ENCODE measurements around the gene TECTA. TPM values are rescaled to one million over a fixed set of nuclear protein-coding genes. Genes with fewer than 3 reads are reported as not detected.

Gene TECTA
- polyA plus RNA-seq, 1 experiment: 0.76 TPM

- Histone ChIP-seq H3K4me3 (ENCODE audit: low read depth, low read length) (no peak overlapping the region), H3K27me3 (ENCODE audit: control insufficient read depth, insufficient read depth, low read length) (no peaks in the 10 kb centered on the region), H3K36me3 (ENCODE audit: control insufficient read depth, insufficient read depth, low read length) (no peaks in the 10 kb centered on the region)
- ChIA-PET CTCF (interaction anchor here (0.6 to 1.6 kb wide), 3 partner anchors 10 to 46 kb away, joined by 3 to 6 read pairs (median 4); no protein-coding TSS in a partner anchor), POLR2A (no interaction called here)
- no peak for TF ChIP-seq CTCF (IDR thresholded peaks at IDR 0.05; ENCODE audit: insufficient read depth, low read depth, low read length)
- no peak for DNase-seq (ENCODE audit: low read depth)
These were observed 139.7 kb downstream of the TECTA start for GRCh38 chr11:121240650-121241303.

Other genes starting within 250 kb of the TECTA start
- gene TBCEL, start 77.1 kb upstream of the TECTA start, polyA plus RNA-seq (2011; rRNA removed): 8.6 and 21.0 TPM in 2 replicates
- gene SC5D, start 191.5 kb downstream of the TECTA start, polyA plus RNA-seq (2011; rRNA removed): 14.6 and 40.0 TPM in 2 replicates